ENCODE data around the gene GGA3.
"Not testable (repeated sequence)": the region's sequence is repeated elsewhere in the genome, so short reads cannot be mapped to it uniquely, and the experiment has no call there.

The GGA3 gene

GRCh38 chr17:75218131-75218530 lies 43.3 kb downstream of the GGA3 start:
- DNase-seq (ENCODE audit: low read depth in 2 of 2), result no peak

DNA sequence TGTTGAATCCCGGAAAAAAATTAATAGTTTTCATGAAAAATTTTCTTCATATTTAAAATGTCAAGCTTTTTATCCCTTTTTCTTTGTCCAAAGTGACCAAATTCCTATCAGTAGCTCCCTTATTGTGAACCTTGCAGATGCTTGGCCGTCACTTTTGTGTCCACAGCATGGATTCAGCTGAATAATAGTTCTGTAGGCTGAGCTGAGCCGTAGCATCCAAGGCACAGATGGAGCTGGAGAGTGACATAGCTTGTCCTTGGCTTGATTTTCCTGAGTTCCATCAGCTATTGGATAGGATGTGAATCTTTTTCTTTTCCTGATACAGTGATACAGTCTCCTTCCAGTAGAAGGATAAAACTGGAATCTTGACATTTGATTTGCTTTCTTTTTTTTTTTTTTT lies 52.3 kb downstream of the GGA3 start:
- DNase-seq (ENCODE audit: low read depth in 2 of 2), result no peak

DNA sequence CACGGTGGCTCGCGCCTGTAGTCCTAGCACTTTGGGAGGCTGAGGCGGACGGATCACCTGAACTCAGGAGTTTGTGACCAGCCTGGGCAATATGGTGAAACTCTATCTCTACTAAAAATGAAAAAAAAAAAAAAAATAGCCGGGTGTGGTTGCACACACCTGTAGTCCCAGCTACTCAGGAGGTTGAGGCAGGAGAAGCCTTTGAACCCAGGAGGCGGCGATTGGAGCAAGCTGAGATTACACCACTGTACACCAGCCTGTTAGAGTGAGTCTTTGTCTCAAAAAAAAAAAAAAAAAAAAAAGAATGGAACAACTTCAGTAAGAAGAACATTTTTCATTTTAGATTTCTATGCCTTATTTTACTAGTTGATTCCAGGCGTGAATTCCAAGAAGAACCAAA lies 53.2 kb downstream of the GGA3 start:
- DNase-seq (ENCODE audit: low read depth in 2 of 2), result no peak

- DNase-seq (ENCODE audit: low read depth in 2 of 2), result no peak
These were observed 53.6 kb downstream of the GGA3 start for GRCh38 chr17:75207760-75208159.

DNA sequence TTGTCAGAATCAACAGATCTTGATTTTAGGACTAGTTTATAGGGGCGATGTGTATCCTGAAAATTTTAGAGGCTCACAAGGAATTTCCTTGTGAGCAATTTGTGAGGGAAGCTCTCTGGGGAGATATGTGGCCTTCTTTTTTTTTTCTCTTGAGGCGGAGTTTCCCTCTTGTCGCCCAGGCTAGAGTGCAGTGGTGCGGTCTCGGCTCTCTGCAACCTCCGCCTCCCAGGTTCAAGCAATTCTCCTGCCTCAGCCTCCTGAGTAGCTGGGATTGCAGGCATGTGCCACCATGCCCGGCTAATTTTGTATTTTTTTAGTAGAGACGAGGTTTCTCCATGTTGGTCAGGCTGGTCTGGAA lies 54.4 kb downstream of the GGA3 start:
- not testable (repeated sequence) for DNase-seq (ENCODE audit: low read depth in 2 of 2)

- no peak for DNase-seq (ENCODE audit: low read depth in 2 of 2)
These were observed 55.6 kb downstream of the GGA3 start for GRCh38 chr17:75205793-75206163.

GRCh38 chr17:75205037-75205792 lies 56.2 kb downstream of the GGA3 start, which contains the start of gene NUP85:
Gene NUP85, plus strand, starts transcription at chr17:75205679. Its CDS starts 83 bp downstream, at chr17:75205762.
- DNase-seq (ENCODE audit: low read depth in 2 of 2), result peak; percentile 81 to 84

GRCh38 chr17:75199886-75200618 lies 61.4 kb downstream of the GGA3 start:
- DNase-seq (ENCODE audit: low read depth in 2 of 2), result no peak

GRCh38 chr17:75194879-75195278 lies 66.5 kb downstream of the GGA3 start:
- no peak for DNase-seq (ENCODE audit: low read depth in 2 of 2)

DNA sequence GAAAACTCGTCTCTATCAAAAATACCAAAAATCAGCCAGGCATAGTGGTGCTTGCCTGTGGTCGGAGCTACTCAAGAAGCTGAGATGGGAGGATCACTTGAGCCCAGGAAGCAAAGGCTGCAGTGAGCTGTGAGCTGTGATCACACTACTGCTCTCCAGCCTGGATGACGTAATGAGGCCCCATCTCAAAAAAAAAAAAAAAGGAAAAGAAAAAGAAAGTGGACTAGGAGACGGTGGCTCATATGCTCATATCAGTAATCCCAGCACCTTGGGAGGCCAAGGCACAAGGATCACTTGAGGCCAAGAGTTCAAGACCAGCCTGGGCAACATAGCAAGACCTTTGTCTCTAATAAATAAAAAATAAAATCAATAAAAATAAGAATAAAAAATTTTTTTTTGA lies 69.8 kb downstream of the GGA3 start:
- no peak for DNase-seq (ENCODE audit: low read depth in 2 of 2)

DNA sequence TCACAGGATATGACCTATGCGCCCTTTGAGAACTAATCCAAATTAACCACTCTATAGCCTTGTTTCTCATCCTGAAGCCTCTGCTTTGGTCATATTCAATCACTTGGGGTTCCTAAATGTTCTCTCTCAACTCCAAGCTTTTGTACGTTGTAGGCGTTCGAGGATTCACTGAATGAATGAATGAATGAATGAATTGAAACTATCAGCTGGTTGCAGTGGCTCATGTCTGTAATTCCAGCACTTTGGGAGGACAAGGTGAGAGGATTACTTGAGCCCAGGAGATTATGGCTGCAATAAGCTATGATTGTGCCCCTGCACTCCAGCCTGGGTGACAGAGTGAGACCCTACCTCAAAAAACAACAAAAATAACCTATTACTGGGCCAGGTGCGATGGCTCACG lies 72.8 kb downstream of the GGA3 start:
- DNase-seq (ENCODE audit: low read depth in 2 of 2), result no peak
